Testis (tissue), 3 donors: ENCODE data around the gene SYNPO. TPM values are rescaled to one million over a fixed set of nuclear protein-coding genes. Genes with fewer than 3 reads are reported as not detected.

Experiments used
- DNase-seq: peaks from one replicate; pipeline ENCODE4 v3.0.0-alpha.2; 2019
- H3K27ac ChIP-seq, 2 donors: fragments of 200-600 bp; sonication (generic); one replicate each; pipeline ENCODE4 v1.5.1; 2019
- H3K27me3 ChIP-seq: fragments of 200-600 bp; sonication (generic); one replicate; pipeline ENCODE4 v1.5.1; 2019
- H3K36me3 ChIP-seq: fragments of 200-600 bp; sonication (generic); one replicate; pipeline ENCODE4 v1.5.1; 2017; ENCODE audit warnings: low read depth; ENCODE audit errors: missing control alignments
- H3K4me1 ChIP-seq: fragments of 200-600 bp; sonication (generic); one replicate; pipeline ENCODE4 v1.5.1; 2019
- H3K4me3 ChIP-seq, 2 donors: fragments of 200-600 bp; sonication (generic); one replicate each; pipeline ENCODE4 v1.5.1; 2017 to 2019
- H3K9me3 ChIP-seq: fragments of 200-600 bp; sonication (generic); one replicate; pipeline ENCODE4 v1.5.1; 2017
- CTCF ChIP-seq, 3 experiments: fragments of 450-650 bp in 2 of 3; fragments of 200-600 bp in 1 of 3; sonication (generic) in 1 of 3; IDR thresholded peaks; one replicate each; pipeline ENCODE4 v1.5.1; 2016 to 2019; ENCODE audit warnings: antibody characterized with exemption in 3 of 3, mild to moderate bottlenecking in 2 of 3, moderate library complexity in 1 of 3
- POLR2A ChIP-seq: fragments of 450-650 bp; IDR thresholded peaks from one replicate; pipeline ENCODE4 v1.6.1; 2017; ENCODE audit warnings: antibody characterized with exemption, mild to moderate bottlenecking, moderate library complexity
- WGBS, 2 donors: methylation state at CpG; one replicate each; pipeline ENCODE4 v1.1.5; 2018; 5-methylcytosine and 5-hydroxymethylcytosine counted together
- intact Hi-C: fragments of 100-400 bp; cut with DNase I; formaldehyde crosslinking; loops from one replicate; pipeline ENCODE4 v1.15.1; 2023; ENCODE audit warnings: low total_unique reads
- polyA plus RNA-seq: library from polyadenylated mRNA; stranded (reverse); fragments of 350-450 nt; fragmentation: Illumina TruSeq; extraction: RNeasy Lipid Tissue Mini Kit (QIAGEN cat#74804); gene quantifications from one replicate; pipeline ENCODE4 v1.2.3, GENCODE V29; 2014; ENCODE audit warnings: low read depth, low replicate concordance; ENCODE audit not compliant: insufficient read depth
- total RNA-seq, 2 donors: library from RNA; depleted of rRNA; stranded (reverse); fragments of >200 nt; gene quantifications; one replicate each; pipeline ENCODE4 v1.2.3, GENCODE V29; 2016

SYNPO gene
- total and polyA plus RNA-seq, 3 donors from 2014 or later: 49.1 to 53.2 (median 52.2) TPM

GRCh38 chr5:150644058-150644457 is 3.6 kb downstream of the SYNPO start:
- TF ChIP-seq CTCF (IDR thresholded peaks at IDR 0.05): no peak
- no peak for TF ChIP-seq POLR2A
- Histone ChIP-seq H3K9me3 (no peaks in the 10 kb centered on the region), H3K4me3 (no peak overlapping the region), H3K27ac (peak overlapping the region in 1 of 2 donors; percentile 64), H3K27me3 (no peaks in the 10 kb centered on the region), H3K36me3 (no peaks in the 10 kb centered on the region), H3K4me1 (peaks cover 85% of the 10 kb centered on the region)
- intact Hi-C loops: no loop called here
- WGBS, 2 donors: 65 to 74% methylated on average over 5 of the region's 5 CpGs
- DNase-seq: no peak

GRCh38 chr5:150644514-150644913 is 4.1 kb downstream of the SYNPO start:
- DNase-seq: peak; percentile 72

GRCh38 chr5:150645070-150645700 is 4.7 kb downstream of the SYNPO start:
- peak; percentile 90 for DNase-seq

More at GRCh38 chr5:150644514-150644913, 4.1 kb downstream of the SYNPO start:
- TF ChIP-seq POLR2A: no peak
- no peak for TF ChIP-seq CTCF (IDR thresholded peaks at IDR 0.05)
- Histone ChIP-seq H3K4me1 (peaks cover 85% of the 10 kb centered on the region), H3K4me3 (no peak overlapping the region), H3K27me3 (no peaks in the 10 kb centered on the region), H3K27ac (peak overlapping the region in 1 of 2 donors; percentile 64), H3K9me3 (no peaks in the 10 kb centered on the region), H3K36me3 (no peaks in the 10 kb centered on the region)
- intact Hi-C loops: no loop called here
- 38 to 42% methylated on average over 2 of the region's 2 CpGs for WGBS, 2 donors

GRCh38 chr5:150647275-150648251 is 7.1 kb downstream of the SYNPO start:
- peaks cover 91% of the 10 kb centered on the region for H3K4me1 ChIP-seq
- H3K27ac ChIP-seq: peak overlapping the region; percentile 7 to 31
- H3K36me3 ChIP-seq: no peaks in the 10 kb centered on the region
- no peaks in the 10 kb centered on the region for H3K9me3 ChIP-seq
- H3K4me3 ChIP-seq: no peak overlapping the region
- TF ChIP-seq POLR2A (no peak), CTCF (IDR thresholded peaks at IDR 0.05) (no peak)
- WGBS, 2 donors: 43 to 64% methylated on average over 12 to 25 of the region's 25 CpGs
- peak; percentile 87 for DNase-seq
- intact Hi-C loops: no loop called here
- H3K27me3 ChIP-seq: no peaks in the 10 kb centered on the region

More at GRCh38 chr5:150645070-150645700, 4.7 kb downstream of the SYNPO start:
- WGBS, 2 donors: 42 to 64% methylated on average over 3 to 4 of the region's 4 CpGs
- Histone ChIP-seq H3K4me3 (no peak overlapping the region), H3K27me3 (no peaks in the 10 kb centered on the region), H3K9me3 (no peaks in the 10 kb centered on the region), H3K36me3 (no peaks in the 10 kb centered on the region), H3K4me1 (peaks cover 85% of the 10 kb centered on the region), H3K27ac (peak overlapping the region in 1 of 2 donors; percentile 64)
- intact Hi-C loops: no loop called here
- no peak for TF ChIP-seq POLR2A
- TF ChIP-seq CTCF (IDR thresholded peaks at IDR 0.05): no peak
